Bronchial epithelial cell (primary cell): Measurements from ENCODE around the gene PPP1R14C. TPM values are rescaled to one million over a fixed set of nuclear protein-coding genes. Genes with fewer than 3 reads are reported as not detected.

ENCODE experiments used
- DNase-seq: peaks from one replicate; pipeline ENCODE4 v3.0.0-alpha.2; 2010; ENCODE audit warnings: low read depth
- FAIRE-seq: peaks from 2 replicates; lab custom pipeline; 2011; peaks lifted over from hg19 to GRCh38; lab: Jason Lieb, UNC
- H3K27me3 ChIP-seq: 2 replicates; pipeline ENCODE4 v1.5.1; 2011; ENCODE audit warnings: low read length; ENCODE audit not compliant: control insufficient read depth, insufficient read depth
- H3K36me3 ChIP-seq: 2 replicates; pipeline ENCODE4 v1.5.1; 2011; ENCODE audit warnings: low read length; ENCODE audit not compliant: control insufficient read depth, insufficient read depth
- H3K4me3 ChIP-seq: 2 replicates; pipeline ENCODE4 v1.5.1; 2011; ENCODE audit warnings: mild to moderate bottlenecking, low read depth, low read length, control low read depth
- CTCF ChIP-seq: IDR thresholded peaks from 2 replicates; pipeline ENCODE4 v1.5.1; 2011; ENCODE audit warnings: mild to moderate bottlenecking, moderate library complexity, low read length, control low read depth, inconsistent platforms; ENCODE audit not compliant: insufficient read depth, severe bottlenecking
- total RNA-seq: library from RNA; depleted of rRNA; stranded (reverse); fragments of >200 nt; gene quantifications from 2 replicates; pipeline ENCODE4 v1.2.1, GENCODE V29; 2014

PPP1R14C gene
- total RNA-seq, 1 donor from 2014 or later = 72.1 TPM

GRCh38 chr6:150194195-150194594, 51.4 kb downstream of the PPP1R14C start:
- DNase-seq = no peak
- H3K27me3 ChIP-seq = no peaks in the 10 kb centered on the region
- no peak for FAIRE-seq
- TF ChIP-seq CTCF = no peak
- H3K4me3 ChIP-seq = no peak overlapping the region
- H3K36me3 ChIP-seq = peaks cover 2% of the 10 kb centered on the region

- no peak for FAIRE-seq
- no peak for TF ChIP-seq CTCF
Observed at GRCh38 chr6:150195996-150196417, 53.2 kb downstream of the PPP1R14C start.

GRCh38 chr6:150196942-150197745, 54.3 kb downstream of the PPP1R14C start:
- Histone ChIP-seq H3K27me3 (no peaks in the 10 kb centered on the region), H3K36me3 (peaks cover 2% of the 10 kb centered on the region), H3K4me3 (no peak overlapping the region)
- FAIRE-seq = no peak
- TF ChIP-seq CTCF = no peak
- DNase-seq = no peak

More at GRCh38 chr6:150195996-150196417, 53.2 kb downstream of the PPP1R14C start:
- Histone ChIP-seq H3K27me3 (no peaks in the 10 kb centered on the region), H3K36me3 (peaks cover 2% of the 10 kb centered on the region), H3K4me3 (no peak overlapping the region)
- no peak for DNase-seq

- H3K4me3 ChIP-seq = no peak overlapping the region
- H3K27me3 ChIP-seq = no peaks in the 10 kb centered on the region
- no peak for TF ChIP-seq CTCF
- peaks cover under 1% of the 10 kb centered on the region for H3K36me3 ChIP-seq
- DNase-seq = no peak
- FAIRE-seq = no peak
Observed at GRCh38 chr6:150198532-150198931, 55.7 kb downstream of the PPP1R14C start.

GRCh38 chr6:150199241-150199640, 56.4 kb downstream of the PPP1R14C start:
- no peak overlapping the region for H3K4me3 ChIP-seq

More at GRCh38 chr6:150199241-150199640, 56.4 kb downstream of the PPP1R14C start:
- no peaks in the 10 kb centered on the region for H3K27me3 ChIP-seq
- no peak for TF ChIP-seq CTCF
- peaks cover 2% of the 10 kb centered on the region for H3K36me3 ChIP-seq
- DNase-seq = no peak
- no peak for FAIRE-seq
